GM21737 (cell line): ENCODE data around the gene MTAP.

Source experiments
- ATAC-seq: cut with Tn5 transposase; IDR thresholded peaks from one replicate; pipeline ENCODE4 v1.9.1; 2021; ENCODE audit warnings: mild to moderate bottlenecking, moderate library complexity; ENCODE audit not compliant: unreplicated experiment

The MTAP gene

DNA sequence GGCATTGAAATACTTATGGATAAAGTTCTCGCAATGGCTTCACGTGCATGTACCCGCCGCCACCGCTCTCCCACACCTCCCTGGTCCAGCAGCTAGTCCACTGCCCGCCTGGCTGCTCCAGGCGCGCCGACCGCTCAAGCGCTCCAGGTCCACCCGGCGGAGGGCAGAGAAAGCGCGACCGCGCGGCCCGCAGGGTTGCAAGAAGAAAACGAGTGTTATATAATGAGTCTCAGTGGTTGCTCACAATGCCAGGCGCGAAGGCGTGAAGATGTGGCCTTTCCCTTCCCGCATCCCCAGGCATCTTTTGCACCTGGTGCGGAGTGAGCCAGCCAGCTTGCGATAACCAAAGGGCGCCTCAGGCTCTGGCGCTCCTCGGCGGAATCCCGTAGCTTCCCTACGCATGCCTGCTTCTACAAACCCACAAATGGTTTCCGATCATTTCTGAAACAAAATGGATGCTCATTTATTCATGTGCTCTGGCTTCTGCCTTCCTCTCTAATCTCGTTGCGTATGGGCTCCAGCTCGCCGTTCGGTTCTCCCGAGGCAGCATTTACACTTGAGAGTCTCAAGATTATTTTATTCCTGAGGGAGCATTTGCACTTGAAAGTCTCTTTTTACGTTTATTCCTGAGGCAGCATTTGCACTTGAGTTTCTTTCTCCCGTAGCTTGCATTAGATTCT is 166.0 kb downstream of the MTAP start:
- no peak for ATAC-seq

DNA sequence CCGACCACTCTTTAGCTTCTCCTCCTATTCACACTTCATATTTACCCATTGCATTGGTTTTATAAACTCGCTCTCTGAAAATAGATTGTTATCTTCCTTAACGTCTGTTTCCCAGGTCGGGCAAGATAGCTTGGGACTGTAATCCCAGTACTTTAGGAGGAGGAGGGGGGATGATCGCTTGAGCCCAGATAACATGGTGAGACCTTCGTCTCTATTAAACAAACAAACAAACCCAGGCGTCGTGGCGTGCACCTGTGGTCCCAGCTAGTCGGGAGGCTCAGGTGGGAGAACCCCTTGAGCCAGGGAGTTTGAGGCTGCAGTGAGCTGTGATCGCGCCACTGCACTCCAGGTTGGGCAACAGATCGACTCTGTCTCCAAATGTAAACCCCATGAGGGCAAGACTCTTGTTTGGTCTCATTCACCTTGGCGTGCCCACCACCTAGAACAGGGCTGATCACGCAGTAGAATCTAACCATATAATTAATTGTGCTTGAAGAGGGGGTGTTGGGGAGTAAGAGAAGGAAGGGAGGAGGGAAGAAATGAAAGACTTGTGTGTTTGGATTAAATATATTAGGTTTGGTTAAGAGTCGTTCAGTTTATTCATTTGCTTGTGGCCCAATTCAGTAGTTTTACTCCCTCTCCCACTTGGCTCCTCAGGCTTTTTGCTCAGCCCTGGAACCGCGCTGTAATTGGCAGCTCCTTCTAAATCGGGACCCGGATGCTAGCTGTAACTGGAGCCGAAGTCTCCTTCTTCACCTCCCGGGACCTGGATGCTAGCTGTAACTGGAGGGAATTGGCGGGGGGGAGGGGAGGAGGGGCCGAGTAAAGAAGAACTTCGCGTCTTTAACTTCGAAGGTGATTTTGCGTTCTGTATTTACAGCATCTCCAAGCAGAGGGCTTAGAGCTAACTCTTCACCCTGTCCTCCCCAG is 166.8 kb downstream of the MTAP start:
- no peak for ATAC-seq

GRCh38 chr9:21969951-21970799 is 167.7 kb downstream of the MTAP start:
- no peak for ATAC-seq

DNA sequence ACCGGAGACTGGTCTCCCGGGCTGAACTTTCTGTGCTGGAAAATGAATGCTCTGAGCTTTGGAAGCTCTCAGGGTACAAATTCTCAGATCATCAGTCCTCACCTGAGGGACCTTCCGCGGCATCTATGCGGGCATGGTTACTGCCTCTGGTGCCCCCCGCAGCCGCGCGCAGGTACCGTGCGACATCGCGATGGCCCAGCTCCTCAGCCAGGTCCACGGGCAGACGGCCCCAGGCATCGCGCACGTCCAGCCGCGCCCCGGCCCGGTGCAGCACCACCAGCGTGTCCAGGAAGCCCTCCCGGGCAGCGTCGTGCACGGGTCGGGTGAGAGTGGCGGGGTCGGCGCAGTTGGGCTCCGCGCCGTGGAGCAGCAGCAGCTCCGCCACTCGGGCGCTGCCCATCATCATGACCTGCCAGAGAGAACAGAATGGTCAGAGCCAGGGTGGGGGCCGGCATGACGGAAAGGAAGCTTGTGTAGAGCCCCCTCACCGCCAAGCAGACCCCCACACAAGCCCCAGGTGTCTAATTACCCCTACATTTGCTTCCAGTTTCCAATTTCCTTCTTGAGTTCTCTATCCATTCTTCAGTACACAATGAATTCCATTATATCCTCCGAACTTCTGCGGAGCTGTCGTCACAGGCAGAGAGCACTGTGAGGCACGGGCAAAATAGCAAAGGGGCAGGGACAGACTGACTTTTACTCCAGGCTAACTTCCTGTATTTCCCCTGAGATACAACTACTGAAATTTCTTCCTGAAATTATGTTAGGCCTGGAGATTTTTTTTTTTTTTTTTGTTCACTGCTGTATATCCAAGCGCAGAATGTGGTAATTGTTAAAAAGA is 168.6 kb downstream of the MTAP start:
- ATAC-seq, result no peak

DNA sequence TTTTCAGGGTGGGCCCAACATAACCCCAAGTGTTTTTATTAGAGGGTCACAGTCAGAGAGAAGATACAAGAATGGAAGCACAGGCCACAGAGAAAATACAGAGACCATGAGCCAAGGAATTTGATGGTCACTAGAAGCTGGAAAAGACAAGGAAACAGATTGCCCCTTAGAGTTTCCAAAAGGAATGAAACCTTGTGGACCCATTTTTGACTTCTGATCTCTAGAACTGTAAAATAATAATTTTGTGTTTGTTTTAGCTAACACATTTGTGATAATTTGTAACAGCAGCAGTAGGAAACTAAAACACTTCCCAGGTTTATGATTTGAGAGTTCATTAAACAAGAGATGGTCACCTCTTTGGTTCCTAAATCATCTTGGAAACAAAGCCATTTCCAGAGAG is 169.9 kb downstream of the MTAP start:
- no peak for ATAC-seq

- no peak for ATAC-seq
These were observed 171.9 kb downstream of the MTAP start for GRCh38 chr9:21974343-21974721.

- ATAC-seq, result peak; percentile 58
These were observed 172.4 kb downstream of the MTAP start for GRCh38 chr9:21974722-21975409.

DNA sequence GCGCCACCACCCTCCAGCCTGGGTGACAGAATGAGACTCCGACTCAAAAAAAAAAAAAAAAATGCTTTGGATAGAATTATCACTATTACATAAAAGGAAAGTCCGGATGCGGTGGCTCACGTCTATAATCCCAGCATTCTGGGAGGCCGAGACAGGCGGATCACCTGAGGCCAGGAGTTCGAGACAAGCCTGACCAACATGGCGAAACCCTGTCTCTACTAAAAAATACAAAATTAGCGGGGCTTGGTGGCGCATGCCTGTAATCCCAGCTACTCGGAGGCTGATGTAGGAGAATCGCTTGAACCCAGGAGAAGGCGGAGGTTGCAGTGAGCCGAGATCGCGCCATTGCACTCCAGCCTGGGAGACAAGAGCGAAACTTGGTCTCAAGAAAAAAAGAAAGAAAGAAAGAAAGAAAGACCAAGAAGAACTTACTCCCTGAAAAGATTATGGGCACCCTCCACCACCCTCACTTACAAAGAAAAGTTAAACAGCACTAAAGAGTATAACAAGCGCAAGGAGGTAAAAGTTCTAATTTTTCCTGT is 174.0 kb downstream of the MTAP start:
- ATAC-seq, result no peak

GRCh38 chr9:21982391-21982790 is 180.0 kb downstream of the MTAP start:
- ATAC-seq, result no peak

- no peak for ATAC-seq
These were observed 180.6 kb downstream of the MTAP start for GRCh38 chr9:21982861-21983560.

DNA sequence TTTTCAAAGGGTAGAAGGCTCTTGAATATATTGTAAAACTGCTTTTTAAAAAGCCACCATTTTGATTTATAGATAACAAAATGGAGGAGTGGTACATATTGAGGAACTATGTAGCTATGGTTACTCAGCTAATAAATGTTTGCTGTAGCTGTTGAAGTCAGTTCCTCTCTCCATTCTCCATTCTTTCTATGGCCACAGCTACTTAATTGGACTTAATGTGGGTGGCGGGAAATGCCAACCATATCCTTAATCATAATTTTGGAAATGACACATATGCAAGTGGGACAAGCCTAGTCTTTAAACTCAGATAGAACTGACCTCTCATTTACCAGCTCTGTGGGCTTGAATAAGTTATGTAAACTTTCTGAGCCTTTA is 181.1 kb downstream of the MTAP start:
- no peak for ATAC-seq

DNA sequence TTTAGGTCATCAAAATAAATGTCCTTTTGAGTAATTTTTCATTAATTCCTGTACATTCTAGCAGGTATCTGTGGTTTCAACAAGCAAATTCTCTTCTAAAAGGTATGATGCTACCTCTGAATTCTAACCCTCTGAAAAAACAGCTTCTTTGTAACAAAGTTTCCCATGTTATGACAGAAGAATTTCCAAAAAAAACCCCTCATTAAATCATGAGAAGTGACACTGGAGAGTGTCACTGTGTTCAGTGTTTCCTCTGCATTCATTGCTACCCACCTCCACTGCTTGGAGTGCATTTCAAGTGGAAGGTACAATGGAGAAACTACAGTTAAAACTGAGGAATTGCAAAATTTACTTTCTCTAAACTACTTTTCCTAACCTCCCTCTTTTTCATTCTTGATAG is 181.7 kb downstream of the MTAP start:
- ATAC-seq, result no peak

- peak; percentile 65 for ATAC-seq
These were observed 183.7 kb downstream of the MTAP start for GRCh38 chr9:21985964-21986667.
